ENCODE measurements around the gene USF3.

USF3 gene

GRCh38 chr3:113695786-113696645, at the start of gene USF3:
Gene USF3 (minus strand): TSS chr3:113696642. CDS start chr3:113674878, 21,764 bp downstream.
- peak; percentile 56 for DNase-seq (ENCODE audit: low spot score)

- DNase-seq (ENCODE audit: low spot score) = peak; percentile 91
These were observed 49.5 kb upstream of the USF3 start, which contains the start of gene NAA50 for GRCh38 chr3:113745756-113746547. Gene NAA50 (minus strand): TSS chr3:113746249. CDS start chr3:113745949, 300 bp downstream.

- peak; percentile 88 for DNase-seq (ENCODE audit: low spot score)
These were observed 48.7 kb upstream of the USF3 start for GRCh38 chr3:113744941-113745755.

GRCh38 chr3:113743006-113743630, 46.7 kb upstream of the USF3 start:
- no peak for DNase-seq (ENCODE audit: low spot score)

GRCh38 chr3:113741620-113742019, 45.2 kb upstream of the USF3 start:
- no peak for DNase-seq (ENCODE audit: low spot score)

- no peak for DNase-seq (ENCODE audit: low spot score)
These were observed 44.6 kb upstream of the USF3 start for GRCh38 chr3:113741086-113741485.

- DNase-seq (ENCODE audit: low spot score) = peak; percentile 51
These were observed 40.2 kb upstream of the USF3 start for GRCh38 chr3:113736548-113737089.

GRCh38 chr3:113731694-113732093, 35.3 kb upstream of the USF3 start:
- no peak for DNase-seq (ENCODE audit: low spot score)

- DNase-seq (ENCODE audit: low spot score) = no peak
These were observed 34.1 kb upstream of the USF3 start for GRCh38 chr3:113730550-113730949.

GRCh38 chr3:113728661-113729060, 32.2 kb upstream of the USF3 start:
- DNase-seq (ENCODE audit: low spot score) = no peak

GRCh38 chr3:113721636-113722035, 25.2 kb upstream of the USF3 start:
- no peak for DNase-seq (ENCODE audit: low spot score)

- DNase-seq (ENCODE audit: low spot score) = no peak
These were observed 23.3 kb upstream of the USF3 start for GRCh38 chr3:113719758-113720157.

- DNase-seq (ENCODE audit: low spot score) = no peak
These were observed 22.9 kb upstream of the USF3 start for GRCh38 chr3:113719294-113719693.

GRCh38 chr3:113717818-113718217, 21.4 kb upstream of the USF3 start:
- DNase-seq (ENCODE audit: low spot score) = no peak

- DNase-seq (ENCODE audit: low spot score) = no peak
These were observed 20.9 kb upstream of the USF3 start for GRCh38 chr3:113717308-113717707.

- no peak for DNase-seq (ENCODE audit: low spot score)
These were observed 18.3 kb upstream of the USF3 start for GRCh38 chr3:113714702-113715101.

GRCh38 chr3:113712129-113712528, 15.7 kb upstream of the USF3 start:
- no peak for DNase-seq (ENCODE audit: low spot score)

GRCh38 chr3:113707835-113708234, 11.4 kb upstream of the USF3 start:
- no peak for DNase-seq (ENCODE audit: low spot score)

GRCh38 chr3:113698956-113699355, 2.5 kb upstream of the USF3 start:
- peak; percentile 16 for DNase-seq (ENCODE audit: low spot score)

GRCh38 chr3:113698213-113698742, 1.8 kb upstream of the USF3 start:
- no peak for DNase-seq (ENCODE audit: low spot score)

GRCh38 chr3:113697500-113698090, 1.2 kb upstream of the USF3 start:
- DNase-seq (ENCODE audit: low spot score) = peak; percentile 16
